HL-60/S4 treated with retinoic acid at 250 ng/mL for 4 days and 3 days (cell line): Measurements from ENCODE around the gene FBXO44.
"Not testable (repeated sequence)": the region's sequence is repeated elsewhere in the genome, so short reads cannot be mapped to it uniquely, and the experiment has no call there.

ENCODE experiments used
- in situ Hi-C: fragments of 300-500 bp; cut with MboI; formaldehyde crosslinking; loops from 2 replicates; pipeline ENCODE4 v1.7.0; 2022; ENCODE audit warnings: low sequenced_read_pairs

FBXO44 gene

GRCh38 chr1:11654137-11654938 lies at the start of gene FBXO44, which contains the start of gene FBXO2:
Gene FBXO44, plus strand, starts transcription at chr1:11654877. Its CDS starts 959 bp downstream, at chr1:11655836.
Gene FBXO2, minus strand, starts transcription at chr1:11654429. Its CDS starts 89 bp downstream, at chr1:11654340.
- in situ Hi-C loops, result no loop called here

DNA sequence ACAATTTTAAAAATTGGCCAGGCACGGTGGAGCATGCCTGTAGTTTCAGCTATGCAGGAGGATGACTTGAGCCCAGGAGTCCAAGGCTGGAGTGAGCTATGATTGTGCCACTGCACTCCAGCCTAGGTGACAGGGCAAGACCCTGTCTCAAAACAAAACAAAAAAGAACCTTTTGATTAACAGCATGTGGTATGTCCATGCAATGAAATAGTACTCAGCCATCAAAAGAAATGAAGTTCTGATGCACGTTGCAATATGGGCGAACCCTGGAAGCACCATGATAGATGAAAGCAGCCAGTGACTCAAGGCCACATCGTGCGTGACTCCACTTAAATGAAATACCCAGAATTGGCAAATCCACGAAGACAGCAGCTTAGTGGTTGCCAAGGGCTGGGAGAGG lies 47.9 kb upstream of the FBXO44 start:
- in situ Hi-C loops, result no loop called here

DNA sequence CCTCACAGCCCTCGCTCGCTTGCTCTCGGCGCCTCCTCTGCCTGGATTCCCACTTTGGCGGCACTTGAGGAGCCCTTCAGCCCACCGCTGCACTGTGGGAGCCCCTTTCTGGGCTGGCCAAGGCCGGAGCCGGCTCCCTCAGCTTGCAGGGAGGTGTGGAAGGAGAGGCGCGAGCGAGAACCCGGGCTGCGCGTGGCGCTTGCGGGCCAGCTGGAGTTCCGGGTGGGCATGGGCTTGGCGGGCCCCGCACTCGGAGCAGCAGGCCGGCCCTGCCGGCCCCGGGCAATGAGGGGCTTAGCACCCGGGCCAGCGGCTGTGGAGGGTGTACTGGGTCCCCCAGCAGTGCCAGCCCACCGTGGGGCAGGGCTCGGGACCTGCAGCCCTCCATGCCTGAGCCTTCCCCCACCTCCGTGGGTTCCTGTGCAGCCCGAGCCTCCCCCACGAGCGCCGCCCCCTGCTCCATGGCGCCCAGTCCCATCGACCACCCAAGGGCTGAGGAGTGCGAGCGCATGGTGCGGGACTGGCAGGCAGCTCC lies 46.0 kb upstream of the FBXO44 start:
- in situ Hi-C loops, result not testable (repeated sequence)

DNA sequence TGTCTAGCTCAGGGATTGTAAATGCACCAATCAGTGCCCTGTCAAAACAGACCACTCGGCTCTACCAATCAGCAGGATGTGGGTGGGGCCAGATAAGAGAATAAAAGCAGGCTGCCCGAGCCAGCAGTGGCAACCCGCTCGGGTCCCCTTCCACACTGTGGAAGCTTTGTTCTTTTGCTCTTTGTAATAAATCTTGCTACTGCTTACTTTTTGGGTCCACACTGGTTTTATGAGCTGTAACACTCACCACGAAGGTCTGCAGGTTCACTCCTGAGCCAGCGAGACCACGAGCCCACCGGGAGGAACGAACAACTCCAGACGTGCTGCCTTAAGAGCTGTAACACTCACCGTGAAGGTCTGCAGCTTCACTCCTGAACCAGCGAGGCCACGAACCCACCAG lies 45.3 kb upstream of the FBXO44 start:
- in situ Hi-C loops, result not testable (repeated sequence)

GRCh38 chr1:11610629-11611180 lies 44.0 kb upstream of the FBXO44 start:
- in situ Hi-C loops, result no loop called here

GRCh38 chr1:11611638-11612327 lies 42.9 kb upstream of the FBXO44 start:
- in situ Hi-C loops, result no loop called here

DNA sequence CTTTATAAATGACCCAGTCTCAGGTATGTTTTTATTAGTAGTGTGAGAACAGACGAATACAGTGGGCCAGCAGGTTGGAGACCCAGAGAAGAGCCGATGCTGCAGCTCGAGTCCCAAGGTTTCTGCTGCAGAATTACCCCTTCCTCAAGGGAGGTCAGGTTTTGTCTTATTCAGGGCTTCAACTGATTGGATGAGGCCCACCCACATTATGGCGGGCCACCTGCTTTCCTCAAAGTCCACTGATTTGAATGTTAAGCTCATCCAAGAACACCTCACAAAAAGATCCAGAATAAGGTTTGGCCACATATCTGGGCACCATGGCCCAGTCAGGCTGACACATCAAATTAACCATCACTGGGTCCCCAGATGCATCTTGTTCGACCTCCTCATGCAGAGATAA lies 41.3 kb upstream of the FBXO44 start:
- in situ Hi-C loops, result no loop called here

DNA sequence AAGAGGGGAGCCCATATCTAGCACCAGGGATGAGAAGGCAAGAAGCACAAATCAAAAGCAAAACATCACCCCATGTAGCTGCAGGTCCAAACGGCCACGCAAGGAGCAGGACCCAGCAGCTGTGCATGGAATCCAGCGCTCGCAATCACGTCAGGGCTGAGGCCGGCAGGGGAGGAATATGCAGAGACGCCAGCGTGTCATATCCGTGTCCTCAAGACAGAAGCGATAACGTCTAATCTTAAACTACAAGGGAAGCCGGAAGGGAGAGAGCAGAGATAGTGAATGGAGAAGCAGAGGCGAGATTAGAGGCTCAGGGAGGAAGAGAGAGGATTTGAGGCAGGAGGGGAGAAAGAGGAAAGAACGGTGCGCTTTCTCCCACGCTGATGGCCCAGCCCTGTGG lies 39.6 kb upstream of the FBXO44 start:
- in situ Hi-C loops, result no loop called here

GRCh38 chr1:11616766-11617165 lies 37.9 kb upstream of the FBXO44 start:
- in situ Hi-C loops, result no loop called here

- in situ Hi-C loops, result no loop called here
These were observed 37.4 kb upstream of the FBXO44 start for GRCh38 chr1:11617314-11617713.

DNA sequence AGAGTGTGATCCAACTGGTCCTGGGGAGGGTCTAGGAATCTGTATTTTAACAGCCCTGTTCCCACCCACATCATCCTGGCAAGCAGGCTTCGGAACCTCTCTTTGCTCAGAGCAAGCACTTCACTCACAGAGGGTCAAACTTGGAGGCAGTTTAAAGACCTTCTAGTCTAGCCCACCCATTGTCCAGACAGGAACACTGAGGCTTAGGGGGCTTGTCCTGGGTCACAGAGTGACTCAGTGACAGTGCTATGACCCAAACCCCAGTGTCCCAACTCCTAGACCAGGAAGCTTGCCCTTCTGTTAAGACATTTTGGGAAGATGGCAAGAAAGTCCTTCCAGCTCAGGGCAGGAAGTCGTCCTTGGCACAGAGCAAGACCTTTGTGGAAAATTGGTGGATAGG lies 36.9 kb upstream of the FBXO44 start:
- in situ Hi-C loops, result no loop called here

DNA sequence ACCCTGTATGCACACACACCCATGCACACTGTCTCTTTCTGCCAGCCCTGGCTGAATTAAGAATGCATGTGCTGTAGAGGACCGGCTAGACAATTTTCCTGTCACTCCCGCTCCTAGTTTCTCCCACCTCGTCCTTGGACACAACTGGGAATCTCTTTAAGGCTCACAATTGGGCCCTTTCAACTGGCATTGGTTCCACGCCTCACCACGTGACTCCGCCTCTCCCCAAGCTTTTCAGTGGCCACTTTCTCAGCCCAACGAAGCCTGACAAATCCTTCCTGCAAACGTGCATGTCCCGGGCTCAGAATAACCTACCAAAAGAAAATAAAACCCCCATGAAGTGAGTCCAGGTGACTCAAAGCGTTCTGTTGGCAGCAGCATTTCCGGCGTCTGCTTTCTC lies 34.3 kb upstream of the FBXO44 start:
- in situ Hi-C loops, result no loop called here

DNA sequence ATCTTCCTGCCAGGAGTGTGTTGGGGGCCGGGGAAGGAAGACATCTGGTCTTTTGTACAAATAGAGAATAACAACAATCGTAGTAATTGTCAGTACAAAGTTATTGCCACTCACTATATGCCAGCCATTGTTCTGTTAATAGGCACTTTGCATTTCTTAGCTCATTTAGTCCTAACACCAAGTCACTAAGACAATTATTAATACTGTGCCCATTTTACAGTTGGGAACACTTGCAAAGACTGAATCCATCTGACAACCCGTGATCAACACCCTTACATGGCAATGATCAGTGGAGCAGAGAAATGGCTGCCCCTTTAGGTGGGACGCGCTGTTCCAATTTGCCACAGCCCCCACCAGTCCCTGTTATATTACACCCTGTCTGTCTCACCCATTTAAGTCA lies 33.8 kb upstream of the FBXO44 start:
- in situ Hi-C loops, result no loop called here

- in situ Hi-C loops, result no loop called here
These were observed 32.3 kb upstream of the FBXO44 start for GRCh38 chr1:11622398-11622797.

GRCh38 chr1:11623702-11624101 lies 31.0 kb upstream of the FBXO44 start:
- in situ Hi-C loops, result no loop called here

- in situ Hi-C loops, result no loop called here
These were observed 28.1 kb upstream of the FBXO44 start for GRCh38 chr1:11626551-11626950.

DNA sequence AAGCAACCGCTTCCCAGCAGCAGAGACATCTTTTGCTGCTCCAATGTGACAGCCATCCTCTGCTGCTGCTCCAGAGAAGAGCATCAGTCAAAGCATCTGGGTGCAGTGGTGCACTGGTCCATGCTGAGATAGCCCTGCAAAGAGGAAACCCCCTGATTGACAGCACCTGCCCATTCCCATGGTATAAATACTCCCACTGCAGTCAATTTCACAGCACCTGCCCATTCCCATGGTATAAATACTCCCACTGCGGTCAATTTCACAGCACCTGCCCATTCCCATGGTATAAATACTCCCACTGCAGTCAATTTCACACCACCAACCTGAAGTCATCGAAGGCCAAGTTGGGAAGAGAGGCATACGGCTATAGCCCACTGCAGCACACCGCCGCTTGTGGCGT lies 25.9 kb upstream of the FBXO44 start:
- in situ Hi-C loops, result no loop called here

- in situ Hi-C loops, result loop anchor here (10.0 kb wide), 1 partner anchor 595 kb away; no protein-coding TSS in a partner anchor
These were observed 25.3 kb upstream of the FBXO44 start for GRCh38 chr1:11629184-11630016.

GRCh38 chr1:11634365-11635192 lies 20.1 kb upstream of the FBXO44 start:
- in situ Hi-C loops, result loop anchor here (10.0 kb wide), 1 partner anchor 600 kb away; no protein-coding TSS in a partner anchor

GRCh38 chr1:11638121-11638520 lies 16.6 kb upstream of the FBXO44 start:
- in situ Hi-C loops, result loop anchor here (10.0 kb wide), 1 partner anchor 603 kb away; no protein-coding TSS in a partner anchor
